ENCODE measurements around the gene UPF1. TPM values are rescaled to one million over a fixed set of nuclear protein-coding genes. Genes with fewer than 3 reads are reported as not detected.

The UPF1 gene
- total RNA-seq, 1 donor from 2014 or later: 75.8 TPM

- no peak overlapping the region for H3K27ac ChIP-seq
- peaks cover 87% of the 10 kb centered on the region for H3K36me3 ChIP-seq
- no peak overlapping the region for H3K4me3 ChIP-seq
- intact Hi-C loops (cut with DNase I): no loop called here
- H3K27me3 ChIP-seq (ENCODE audit: low read depth): no peaks in the 10 kb centered on the region
- TF ChIP-seq, protein P1, sequence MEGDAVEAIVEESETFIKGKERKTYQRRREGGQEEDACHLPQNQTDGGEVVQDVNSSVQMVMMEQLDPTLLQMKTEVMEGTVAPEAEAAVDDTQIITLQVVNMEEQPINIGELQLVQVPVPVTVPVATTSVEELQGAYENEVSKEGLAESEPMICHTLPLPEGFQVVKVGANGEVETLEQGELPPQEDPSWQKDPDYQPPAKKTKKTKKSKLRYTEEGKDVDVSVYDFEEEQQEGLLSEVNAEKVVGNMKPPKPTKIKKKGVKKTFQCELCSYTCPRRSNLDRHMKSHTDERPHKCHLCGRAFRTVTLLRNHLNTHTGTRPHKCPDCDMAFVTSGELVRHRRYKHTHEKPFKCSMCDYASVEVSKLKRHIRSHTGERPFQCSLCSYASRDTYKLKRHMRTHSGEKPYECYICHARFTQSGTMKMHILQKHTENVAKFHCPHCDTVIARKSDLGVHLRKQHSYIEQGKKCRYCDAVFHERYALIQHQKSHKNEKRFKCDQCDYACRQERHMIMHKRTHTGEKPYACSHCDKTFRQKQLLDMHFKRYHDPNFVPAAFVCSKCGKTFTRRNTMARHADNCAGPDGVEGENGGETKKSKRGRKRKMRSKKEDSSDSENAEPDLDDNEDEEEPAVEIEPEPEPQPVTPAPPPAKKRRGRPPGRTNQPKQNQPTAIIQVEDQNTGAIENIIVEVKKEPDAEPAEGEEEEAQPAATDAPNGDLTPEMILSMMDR (IDR thresholded peaks at IDR 0.05): no peak
- no peaks in the 10 kb centered on the region for H3K9me3 ChIP-seq
- H3K4me1 ChIP-seq: no peaks in the 10 kb centered on the region
- ATAC-seq: no peak
- DNase-seq: no peak
Observed at GRCh38 chr19:18905058-18905456, 73.3 kb downstream of the UPF1 start.

GRCh38 chr19:18905513-18906236 is 73.9 kb downstream of the UPF1 start:
- H3K4me1 ChIP-seq: no peaks in the 10 kb centered on the region
- DNase-seq (no peak), ATAC-seq (peak in 1 of 2 donors; percentile 5)
- H3K9me3 ChIP-seq: no peaks in the 10 kb centered on the region
- intact Hi-C loops (cut with DNase I): no loop called here
- peaks cover 87% of the 10 kb centered on the region for H3K36me3 ChIP-seq
- TF ChIP-seq, protein P1 (IDR thresholded peaks at IDR 0.05): no peak
- H3K27ac ChIP-seq: no peak overlapping the region
- H3K27me3 ChIP-seq (ENCODE audit: low read depth): no peaks in the 10 kb centered on the region
- no peak overlapping the region for H3K4me3 ChIP-seq

DNA sequence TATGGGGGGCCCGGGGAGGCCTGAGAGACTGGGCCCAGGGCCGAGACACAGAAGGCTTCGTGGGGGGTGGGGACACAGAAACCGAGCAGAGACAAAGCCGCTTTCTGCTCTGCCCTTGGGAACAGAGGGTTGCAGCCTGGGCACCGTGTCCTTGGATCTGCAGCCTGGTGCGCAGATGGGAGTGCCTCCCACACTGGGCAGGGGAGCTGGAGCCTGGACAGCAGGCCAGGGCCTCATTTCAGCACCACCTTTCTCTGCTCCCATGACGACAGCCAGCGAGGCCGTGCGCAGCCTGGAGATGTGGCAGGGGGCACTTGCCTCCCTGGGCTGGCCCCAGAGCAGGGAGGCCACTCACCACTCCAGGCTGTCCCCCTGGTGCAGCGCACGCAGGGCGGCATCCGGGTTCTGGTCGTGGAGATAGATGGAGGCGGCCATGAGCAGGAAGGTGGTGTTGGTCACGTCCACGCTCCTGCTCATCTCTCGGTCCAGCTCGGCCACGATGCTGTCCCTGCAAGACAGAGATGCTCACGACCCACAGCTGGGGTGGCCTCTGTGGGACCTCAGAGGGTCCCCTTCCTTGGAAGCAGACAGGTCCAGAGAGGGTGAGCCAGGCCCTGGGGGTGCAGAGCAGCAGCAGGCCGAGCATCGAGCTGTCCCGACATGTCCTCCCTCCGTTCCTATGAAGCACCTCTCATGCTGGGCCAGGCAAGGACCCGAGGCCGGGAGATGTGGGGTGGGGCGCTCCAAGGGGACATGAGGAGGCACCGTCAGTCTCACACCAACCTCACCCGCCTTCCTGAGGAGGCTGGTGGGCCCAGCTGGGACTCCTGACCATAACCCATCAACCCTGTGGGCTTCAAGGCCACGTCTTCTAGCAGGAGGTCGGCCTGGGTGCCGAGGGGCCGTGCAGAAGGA is 75.1 kb downstream of the UPF1 start:
- ATAC-seq (no peak), DNase-seq (no peak)
- no peaks in the 10 kb centered on the region for H3K27me3 ChIP-seq (ENCODE audit: low read depth)
- no peak overlapping the region for H3K27ac ChIP-seq
- H3K36me3 ChIP-seq: peaks cover 84% of the 10 kb centered on the region
- H3K4me1 ChIP-seq: no peaks in the 10 kb centered on the region
- no peak overlapping the region for H3K4me3 ChIP-seq
- TF ChIP-seq, protein P1 (IDR thresholded peaks at IDR 0.05): no peak
- intact Hi-C loops (cut with DNase I): no loop called here
- no peaks in the 10 kb centered on the region for H3K9me3 ChIP-seq

- TF ChIP-seq, protein P1 (IDR thresholded peaks at IDR 0.05): no peak
- peaks cover 93% of the 10 kb centered on the region for H3K36me3 ChIP-seq
- intact Hi-C loops (cut with DNase I): no loop called here
Observed at GRCh38 chr19:18908917-18909619, 77.3 kb downstream of the UPF1 start.

GRCh38 chr19:18910010-18910409 is 78.3 kb downstream of the UPF1 start:
- Histone ChIP-seq H3K27me3 (ENCODE audit: low read depth) (no peaks in the 10 kb centered on the region), H3K9me3 (no peaks in the 10 kb centered on the region), H3K4me1 (no peaks in the 10 kb centered on the region), H3K4me3 (no peak overlapping the region), H3K36me3 (peaks cover 93% of the 10 kb centered on the region), H3K27ac (no peak overlapping the region)
- intact Hi-C loops (cut with DNase I): no loop called here
- DNase-seq (no peak), ATAC-seq (no peak)
- TF ChIP-seq, protein P1 (IDR thresholded peaks at IDR 0.05): no peak

More at GRCh38 chr19:18908917-18909619, 77.3 kb downstream of the UPF1 start:
- no peak for ATAC-seq
- Histone ChIP-seq H3K9me3 (no peaks in the 10 kb centered on the region), H3K4me1 (no peaks in the 10 kb centered on the region), H3K27ac (no peak overlapping the region), H3K4me3 (no peak overlapping the region), H3K27me3 (ENCODE audit: low read depth) (no peaks in the 10 kb centered on the region)
- no peak for DNase-seq
